ENCODE measurements around the gene ATP8A2.

- TF ChIP-seq MAFK (IDR thresholded peaks at IDR 0.05; ENCODE audit: low read depth, low read length) (no peak), SMC3 (IDR thresholded peaks at IDR 0.05; ENCODE audit: low read depth, low read length) (no peak), CEBPB (IDR thresholded peaks at IDR 0.05; ENCODE audit: low read depth, low read length) (no peak)
Observed at GRCh38 chr13:25741796-25742195, 370.0 kb downstream of the ATP8A2 start.
